HG03565 (cell line): Measurements from ENCODE around the gene INTS3.
"Not testable (repeated sequence)": the region's sequence is repeated elsewhere in the genome, so short reads cannot be mapped to it uniquely, and the experiment has no call there.

Source experiments
- ATAC-seq: cut with Tn5 transposase; IDR thresholded peaks from one replicate; pipeline ENCODE4 v1.9.1; 2021; ENCODE audit warnings: mild to moderate bottlenecking, moderate library complexity; ENCODE audit not compliant: unreplicated experiment

Gene INTS3

GRCh38 chr1:153698923-153699714 lies 28.7 kb upstream of the INTS3 start:
- no peak for ATAC-seq

DNA sequence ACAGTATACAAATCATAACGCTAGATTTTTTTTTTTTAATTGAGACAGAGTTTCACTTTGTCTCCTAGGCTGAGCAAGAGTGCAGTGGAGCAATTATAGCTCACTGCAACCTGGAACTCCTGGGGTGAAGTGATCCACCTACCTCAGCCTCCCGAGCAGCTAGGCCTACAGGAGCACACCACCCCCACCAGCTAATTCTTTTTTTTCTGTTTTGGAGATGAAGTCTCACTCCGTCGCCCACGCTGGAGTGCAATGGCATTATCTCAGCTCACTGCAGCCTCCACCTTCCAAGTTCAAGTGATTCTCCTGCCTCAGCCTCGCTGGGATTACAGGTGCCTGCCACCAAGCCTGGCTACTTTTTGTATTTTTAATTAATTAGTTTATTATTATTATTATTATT lies 28.1 kb upstream of the INTS3 start:
- no peak for ATAC-seq

DNA sequence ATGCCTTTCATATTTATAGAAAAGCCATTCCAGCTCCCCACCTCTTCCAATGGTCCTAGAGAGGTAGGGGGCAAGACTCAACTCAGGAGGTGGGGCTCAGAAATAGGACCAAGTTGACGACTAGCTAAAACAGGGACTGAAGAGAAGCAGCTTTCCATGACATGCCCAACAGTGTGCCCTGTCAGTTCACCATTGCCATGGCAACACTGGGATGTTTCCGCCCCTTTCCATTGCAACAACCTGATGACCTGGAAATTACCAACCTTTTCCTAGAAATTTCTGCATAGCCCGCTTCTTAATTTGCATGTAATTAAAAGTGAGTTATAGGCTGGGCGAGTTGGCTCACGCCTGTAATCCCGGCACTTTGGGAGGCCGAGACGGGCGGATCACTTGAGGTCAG lies 22.4 kb upstream of the INTS3 start:
- ATAC-seq = no peak

DNA sequence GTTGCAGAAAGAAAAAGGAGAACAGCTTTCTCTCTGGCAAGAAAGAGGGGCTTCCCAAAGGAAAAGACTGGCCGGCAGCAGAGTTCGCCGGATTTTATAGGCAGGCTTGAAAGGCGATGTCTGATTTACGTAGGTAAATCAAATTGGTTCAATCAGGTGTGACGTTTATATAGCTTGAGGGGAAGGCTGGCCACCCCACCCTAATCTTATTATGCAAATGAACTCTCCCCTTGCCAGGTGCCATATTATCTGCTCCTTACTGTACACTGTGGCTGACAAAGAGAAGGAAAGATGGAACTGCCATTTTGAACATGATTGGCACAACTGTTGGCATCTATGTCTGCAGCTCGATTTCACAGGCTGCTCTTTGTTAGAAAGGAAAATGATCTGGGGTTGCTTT lies 16.8 kb upstream of the INTS3 start:
- ATAC-seq = no peak

GRCh38 chr1:153716211-153716610 lies 11.6 kb upstream of the INTS3 start:
- ATAC-seq = not testable (repeated sequence)

DNA sequence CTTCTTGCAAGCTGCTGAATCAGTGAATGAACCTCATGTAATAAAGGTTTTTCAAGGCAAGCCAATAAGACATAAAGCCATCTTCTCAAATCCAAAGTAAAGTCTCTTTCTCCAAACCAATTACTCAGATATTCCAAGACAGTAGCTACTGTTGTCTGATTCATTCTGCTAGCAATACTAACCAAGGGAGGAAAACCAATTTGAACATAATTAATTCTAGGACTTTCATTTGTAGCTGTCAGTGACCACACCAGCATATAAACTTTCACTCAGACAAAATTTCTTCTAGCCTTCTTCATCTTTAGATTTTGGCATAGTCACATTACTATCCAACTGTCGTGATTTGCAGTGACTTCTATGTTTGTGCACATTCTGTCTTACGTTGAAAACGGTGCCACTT lies 10.5 kb upstream of the INTS3 start:
- ATAC-seq = no peak

DNA sequence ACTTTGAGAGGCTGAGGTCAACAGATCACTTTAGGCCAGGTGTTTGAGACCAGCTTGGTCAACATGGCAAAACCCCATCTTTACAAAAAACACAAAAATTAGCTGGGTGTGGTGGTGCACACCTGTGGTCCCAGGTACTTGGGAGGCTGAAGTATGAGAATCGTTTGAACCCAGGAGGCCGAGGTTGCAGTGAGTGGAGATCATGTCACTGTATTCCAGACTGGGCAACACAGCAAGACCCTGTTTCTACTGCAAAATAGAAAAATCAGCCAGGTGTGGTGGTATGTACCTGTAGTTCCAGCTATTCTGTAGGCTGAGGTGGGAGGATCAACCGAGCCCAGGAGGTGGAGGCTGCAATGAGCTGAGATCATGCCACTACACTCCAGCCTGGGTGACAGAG lies 4.2 kb upstream of the INTS3 start:
- ATAC-seq = no peak

- ATAC-seq = not testable (repeated sequence)
Measured at GRCh38 chr1:153724634-153725033, 3.2 kb upstream of the INTS3 start.

DNA sequence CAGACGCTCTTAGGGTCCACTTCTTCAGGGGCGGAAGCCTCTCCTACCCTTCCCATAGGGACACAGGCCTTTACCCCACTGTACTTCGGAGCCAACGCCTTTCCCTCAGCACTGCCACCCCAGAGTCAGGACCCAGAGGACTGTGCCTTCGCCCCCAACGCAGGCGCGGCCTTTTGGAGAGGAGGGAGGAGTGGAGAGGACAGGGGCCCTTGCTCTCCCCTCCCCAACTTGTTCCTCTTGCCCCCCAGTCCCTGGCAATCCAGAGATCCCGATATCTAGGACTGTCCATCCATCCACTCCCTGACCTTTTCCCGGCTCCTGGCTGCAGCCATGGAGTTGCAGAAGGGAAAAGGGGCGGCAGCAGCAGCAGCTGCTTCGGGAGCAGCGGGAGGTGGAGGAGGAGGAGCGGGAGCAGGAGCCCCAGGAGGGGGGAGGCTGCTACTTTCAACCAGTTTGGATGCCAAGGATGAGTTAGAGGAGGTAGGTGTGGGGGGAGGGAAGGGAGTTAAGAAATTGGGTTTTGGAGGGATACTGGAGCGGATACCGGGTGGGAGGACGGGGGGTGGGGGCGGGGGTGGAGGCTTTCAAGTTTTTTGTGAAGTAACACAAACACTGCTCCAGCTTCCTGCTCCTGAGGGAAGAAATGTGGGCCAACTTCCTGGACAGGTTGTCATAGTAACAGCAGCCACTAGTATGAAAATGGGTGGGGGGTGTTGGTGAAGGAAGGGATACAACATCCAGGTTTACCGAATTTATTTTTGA lies 636 bp downstream of the INTS3 start:
- ATAC-seq = no peak

- no peak for ATAC-seq
Measured at GRCh38 chr1:153730468-153730988, 2.7 kb downstream of the INTS3 start.

DNA sequence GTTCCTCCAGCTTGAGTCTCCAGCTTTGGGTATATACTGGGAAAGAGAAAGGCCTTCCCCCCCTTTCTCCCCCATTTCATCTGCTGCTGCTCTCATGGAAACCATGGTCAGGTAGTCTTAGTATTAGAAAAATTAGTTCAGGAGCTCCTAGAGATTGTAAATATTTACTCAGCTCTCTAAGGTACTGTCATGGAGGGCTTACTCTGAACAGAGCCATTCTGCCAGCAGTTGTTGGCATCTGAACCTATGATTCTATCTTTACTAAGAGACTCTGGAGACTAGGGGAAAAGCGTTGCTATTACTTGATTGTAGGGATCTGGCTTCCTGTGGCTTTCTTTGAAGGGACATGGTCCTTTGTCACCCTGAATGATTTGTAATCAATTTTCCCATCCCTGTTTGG lies 6.1 kb downstream of the INTS3 start:
- ATAC-seq = no peak

GRCh38 chr1:153734396-153735089 lies 6.7 kb downstream of the INTS3 start:
- ATAC-seq = no peak

- ATAC-seq = no peak
Measured at GRCh38 chr1:153735090-153735420, 7.2 kb downstream of the INTS3 start.

DNA sequence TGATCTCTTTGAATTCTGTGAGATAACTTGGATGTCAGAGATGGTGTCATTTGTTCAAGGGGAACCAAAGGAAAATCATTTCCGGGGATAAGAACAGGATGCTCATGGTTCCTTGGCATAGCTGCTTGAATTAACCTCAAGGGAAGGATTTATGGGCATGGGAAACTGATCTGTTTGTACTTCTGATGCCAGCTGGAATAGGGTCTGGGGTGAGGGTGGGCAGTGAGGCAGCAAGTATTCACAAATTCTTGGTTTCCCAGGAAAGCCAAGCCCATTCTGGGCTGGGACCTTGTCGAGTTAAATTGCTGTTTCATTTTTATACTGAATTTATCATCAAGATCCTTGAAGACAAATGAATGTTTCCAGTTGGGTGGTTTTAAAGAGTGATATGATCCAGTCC lies 14.1 kb downstream of the INTS3 start:
- ATAC-seq = no peak

DNA sequence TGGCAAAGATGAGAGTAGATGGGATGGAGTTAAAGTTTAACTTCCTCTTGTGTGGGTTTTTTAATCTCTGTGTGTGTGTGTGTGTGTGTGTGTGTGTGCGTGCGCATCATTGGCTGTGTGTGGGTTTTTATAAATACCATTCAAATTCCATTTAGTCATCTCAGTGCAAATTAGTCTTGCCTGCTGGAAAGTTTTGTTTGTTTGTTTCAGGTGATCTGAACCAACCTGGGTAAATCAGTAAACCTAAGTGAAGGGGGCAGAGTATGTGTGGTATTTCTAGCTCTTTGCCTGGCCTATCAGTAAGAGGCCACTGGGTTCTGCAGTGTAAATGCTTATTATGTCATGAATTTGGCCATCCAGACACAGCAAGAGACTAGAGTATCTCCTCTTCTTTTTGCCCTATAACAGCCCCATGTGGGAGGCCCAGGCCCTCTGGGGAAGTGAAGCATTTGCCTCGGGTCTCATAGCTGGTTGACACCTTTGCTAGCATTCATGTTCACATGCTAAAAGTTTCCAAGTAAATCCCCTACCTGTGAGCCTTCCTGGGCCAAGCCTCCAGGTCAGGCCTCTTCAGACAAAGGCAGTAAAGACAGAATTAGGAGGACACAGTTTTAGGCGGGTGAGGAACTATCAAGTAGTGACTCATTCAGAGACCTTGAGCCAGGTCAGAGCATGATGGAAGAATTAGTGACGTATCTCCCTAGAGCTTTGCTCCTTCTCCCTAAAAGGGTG lies 14.7 kb downstream of the INTS3 start:
- no peak for ATAC-seq

DNA sequence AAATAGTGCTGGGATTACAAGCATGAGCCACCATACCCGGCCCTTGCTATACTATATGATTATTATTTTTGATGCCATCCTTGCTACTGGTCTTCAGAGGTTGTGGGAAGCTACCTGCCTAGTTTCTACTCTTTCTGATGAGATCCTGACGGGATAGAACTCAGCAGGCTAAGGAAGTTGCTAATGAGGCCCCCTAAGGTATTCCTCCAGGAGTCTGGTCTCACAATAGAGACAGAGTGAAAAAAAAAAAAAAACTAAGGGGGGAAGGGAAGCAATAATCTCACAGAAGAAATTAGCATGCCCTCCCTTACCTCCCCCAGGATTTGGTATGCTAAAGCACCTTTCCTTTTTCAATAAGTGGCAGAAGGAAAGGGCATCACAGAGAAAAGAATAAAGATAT lies 17.6 kb downstream of the INTS3 start:
- ATAC-seq = no peak

DNA sequence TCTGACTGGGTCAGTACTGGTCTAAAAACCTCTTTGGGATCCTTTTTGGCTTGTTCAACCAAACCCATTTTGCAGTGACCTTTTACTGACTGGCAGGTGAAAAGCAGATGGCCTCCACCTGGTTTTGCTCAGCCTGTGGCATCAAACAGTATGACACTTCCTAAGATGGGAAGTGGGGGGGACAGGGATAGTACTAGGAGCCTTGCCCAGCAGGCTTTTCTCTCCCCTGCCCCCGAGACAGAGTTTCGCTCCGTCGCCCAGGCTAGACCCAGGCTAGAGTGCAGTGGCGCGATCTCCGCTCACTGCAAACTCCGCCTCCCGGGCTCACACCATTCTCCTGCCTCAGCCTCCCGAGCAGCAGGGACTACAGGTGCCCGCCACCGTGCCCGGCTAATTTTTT lies 18.3 kb downstream of the INTS3 start:
- no peak for ATAC-seq

- ATAC-seq = no peak
Measured at GRCh38 chr1:153748903-153749302, 21.1 kb downstream of the INTS3 start.

GRCh38 chr1:153749408-153750005 lies 21.7 kb downstream of the INTS3 start:
- ATAC-seq = peak; percentile 81
